C4-2B (cell line): ENCODE data around the gene PEX5L.

Source experiments
- H3K27ac ChIP-seq: fragments of 450-650 bp; 2 replicates; pipeline ENCODE4 v1.5.1; 2017
- ZFX ChIP-seq: fragments of 450-650 bp; IDR thresholded peaks from 2 replicates; pipeline ENCODE4 v1.6.1; 2017
- TF ChIP-seq, protein P1 (sequence below): fragments of 450-650 bp; conservative IDR thresholded peaks from 2 replicates; pipeline ENCODE4 v1.5.1; 2017; ENCODE audit warnings: mild to moderate bottlenecking

Gene PEX5L, protein sequence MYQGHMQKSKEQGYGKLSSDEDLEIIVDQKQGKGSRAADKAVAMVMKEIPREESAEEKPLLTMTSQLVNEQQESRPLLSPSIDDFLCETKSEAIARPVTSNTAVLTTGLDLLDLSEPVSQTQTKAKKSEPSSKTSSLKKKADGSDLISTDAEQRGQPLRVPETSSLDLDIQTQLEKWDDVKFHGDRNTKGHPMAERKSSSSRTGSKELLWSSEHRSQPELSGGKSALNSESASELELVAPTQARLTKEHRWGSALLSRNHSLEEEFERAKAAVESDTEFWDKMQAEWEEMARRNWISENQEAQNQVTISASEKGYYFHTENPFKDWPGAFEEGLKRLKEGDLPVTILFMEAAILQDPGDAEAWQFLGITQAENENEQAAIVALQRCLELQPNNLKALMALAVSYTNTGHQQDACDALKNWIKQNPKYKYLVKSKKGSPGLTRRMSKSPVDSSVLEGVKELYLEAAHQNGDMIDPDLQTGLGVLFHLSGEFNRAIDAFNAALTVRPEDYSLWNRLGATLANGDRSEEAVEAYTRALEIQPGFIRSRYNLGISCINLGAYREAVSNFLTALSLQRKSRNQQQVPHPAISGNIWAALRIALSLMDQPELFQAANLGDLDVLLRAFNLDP

DNA sequence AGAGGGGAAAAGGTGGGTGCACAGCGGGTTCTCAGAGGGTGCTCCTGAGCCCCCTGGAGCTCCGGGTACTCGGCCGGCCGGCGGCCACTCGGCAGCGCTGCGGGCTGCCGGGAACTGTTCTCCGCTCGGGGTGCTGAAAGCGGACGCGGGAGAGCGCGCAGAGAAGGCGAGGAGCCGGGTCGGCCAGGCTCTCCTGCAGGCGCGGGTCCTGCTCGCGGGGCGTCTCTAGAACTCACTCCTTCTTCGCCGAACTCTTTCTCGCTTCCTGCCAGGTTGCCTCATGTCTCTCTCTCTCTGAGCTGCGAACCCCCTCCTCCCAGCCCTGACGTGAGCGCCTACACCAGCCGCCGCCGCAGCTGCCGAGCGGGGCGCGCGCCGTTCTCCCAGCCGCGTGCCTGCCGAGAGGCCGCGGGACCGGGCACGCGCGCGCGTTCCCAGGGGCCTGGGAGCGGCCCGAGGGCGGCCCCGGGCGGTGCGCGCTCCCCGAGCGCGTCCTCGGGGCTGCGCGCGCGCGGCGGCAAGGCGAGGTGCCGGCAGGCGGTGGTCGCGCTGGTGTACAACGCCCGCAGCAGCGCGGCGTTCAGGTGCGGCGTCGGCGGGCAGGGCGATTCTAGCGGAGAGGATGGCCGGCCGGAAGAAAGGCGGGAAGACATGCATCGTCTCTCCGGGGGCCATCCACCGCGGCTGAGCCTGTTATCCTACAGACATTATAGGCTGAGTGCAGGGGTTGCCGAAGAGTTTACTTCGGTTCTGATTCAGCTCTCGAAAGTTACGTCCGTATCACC, at the start of gene PEX5L:
Gene PEX5L, minus strand, starts transcription at position 267 of the 785 bp plus-strand sequence. CDS start 338 bp downstream, outside the sequence.
- no peak for TF ChIP-seq ZFX
- TF ChIP-seq, protein P1, sequence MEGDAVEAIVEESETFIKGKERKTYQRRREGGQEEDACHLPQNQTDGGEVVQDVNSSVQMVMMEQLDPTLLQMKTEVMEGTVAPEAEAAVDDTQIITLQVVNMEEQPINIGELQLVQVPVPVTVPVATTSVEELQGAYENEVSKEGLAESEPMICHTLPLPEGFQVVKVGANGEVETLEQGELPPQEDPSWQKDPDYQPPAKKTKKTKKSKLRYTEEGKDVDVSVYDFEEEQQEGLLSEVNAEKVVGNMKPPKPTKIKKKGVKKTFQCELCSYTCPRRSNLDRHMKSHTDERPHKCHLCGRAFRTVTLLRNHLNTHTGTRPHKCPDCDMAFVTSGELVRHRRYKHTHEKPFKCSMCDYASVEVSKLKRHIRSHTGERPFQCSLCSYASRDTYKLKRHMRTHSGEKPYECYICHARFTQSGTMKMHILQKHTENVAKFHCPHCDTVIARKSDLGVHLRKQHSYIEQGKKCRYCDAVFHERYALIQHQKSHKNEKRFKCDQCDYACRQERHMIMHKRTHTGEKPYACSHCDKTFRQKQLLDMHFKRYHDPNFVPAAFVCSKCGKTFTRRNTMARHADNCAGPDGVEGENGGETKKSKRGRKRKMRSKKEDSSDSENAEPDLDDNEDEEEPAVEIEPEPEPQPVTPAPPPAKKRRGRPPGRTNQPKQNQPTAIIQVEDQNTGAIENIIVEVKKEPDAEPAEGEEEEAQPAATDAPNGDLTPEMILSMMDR = no peak
- no peak within 1 kb of the TSS for H3K27ac ChIP-seq

DNA sequence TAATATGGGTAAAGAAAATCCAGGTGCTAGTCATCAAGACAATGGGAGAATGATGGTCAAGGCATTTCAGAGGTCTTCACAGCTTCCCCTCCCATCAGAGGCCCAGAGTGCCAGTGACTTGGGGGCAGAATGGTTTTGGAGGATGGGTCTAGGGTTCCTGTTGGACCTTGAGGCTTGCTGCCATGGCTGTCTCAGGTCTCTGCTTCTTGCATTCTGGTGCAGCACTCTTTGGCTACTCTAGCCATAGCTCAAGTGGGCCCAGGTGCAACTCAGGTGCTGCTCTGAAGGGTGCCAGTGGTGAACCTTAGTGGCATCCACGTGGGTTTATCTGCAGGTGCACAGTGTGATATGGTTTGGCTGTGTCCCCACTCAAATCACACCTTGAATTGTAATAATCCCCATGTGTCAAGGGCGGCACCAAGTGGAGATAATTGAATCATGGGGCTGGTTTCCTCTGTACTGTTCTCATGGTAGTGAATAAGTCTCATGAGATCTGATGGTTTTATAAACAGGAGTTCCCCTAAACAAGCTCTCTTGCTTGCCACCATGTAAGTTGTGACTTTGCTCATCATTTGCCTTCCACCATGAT, 48.5 kb upstream of the PEX5L start:
- H3K27ac ChIP-seq = no peak overlapping the region
- TF ChIP-seq, protein P1 = peak; percentile 42
- TF ChIP-seq ZFX = no peak

DNA sequence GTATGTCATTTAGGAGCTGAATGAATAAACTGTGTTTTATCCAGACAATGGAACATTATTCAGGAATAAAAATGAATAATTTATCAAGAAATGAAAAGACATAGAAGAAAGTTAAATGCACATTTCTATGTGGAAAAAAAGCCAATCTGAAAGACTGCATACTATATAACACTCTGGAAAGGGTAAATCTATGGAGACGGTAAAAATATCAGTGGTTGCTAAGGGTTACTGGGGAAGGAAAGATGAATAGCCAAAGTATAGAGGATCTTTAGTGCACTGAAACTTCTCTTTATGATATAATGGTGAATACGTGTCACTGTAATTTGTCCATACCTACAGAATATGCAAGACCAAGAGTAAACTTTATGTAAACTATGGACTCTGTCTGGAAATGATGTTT, 46.0 kb upstream of the PEX5L start:
- H3K27ac ChIP-seq = no peak overlapping the region
- TF ChIP-seq, protein P1 = no peak
- TF ChIP-seq ZFX = no peak

DNA sequence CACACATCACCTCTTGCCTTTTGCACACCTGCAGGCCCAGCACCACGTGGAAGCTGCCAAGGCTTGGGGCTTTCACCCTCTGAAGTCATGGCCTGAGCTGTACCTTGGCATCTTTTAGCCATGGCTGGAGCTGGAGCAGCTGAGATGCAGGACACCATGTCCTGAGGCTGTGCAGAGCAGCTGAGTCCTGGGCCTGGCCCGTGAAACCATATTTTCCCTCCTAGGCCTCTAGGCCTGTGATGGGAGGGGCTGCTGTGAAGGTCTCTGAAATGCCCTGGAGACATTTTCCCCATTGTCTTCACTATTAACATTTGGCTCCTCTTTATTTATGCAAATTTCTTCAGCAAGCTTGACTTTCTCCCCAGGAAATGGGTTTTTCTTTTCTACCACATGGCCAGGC, 41.9 kb upstream of the PEX5L start:
- TF ChIP-seq, protein P1 = no peak
- no peak for TF ChIP-seq ZFX
- H3K27ac ChIP-seq = no peak overlapping the region

DNA sequence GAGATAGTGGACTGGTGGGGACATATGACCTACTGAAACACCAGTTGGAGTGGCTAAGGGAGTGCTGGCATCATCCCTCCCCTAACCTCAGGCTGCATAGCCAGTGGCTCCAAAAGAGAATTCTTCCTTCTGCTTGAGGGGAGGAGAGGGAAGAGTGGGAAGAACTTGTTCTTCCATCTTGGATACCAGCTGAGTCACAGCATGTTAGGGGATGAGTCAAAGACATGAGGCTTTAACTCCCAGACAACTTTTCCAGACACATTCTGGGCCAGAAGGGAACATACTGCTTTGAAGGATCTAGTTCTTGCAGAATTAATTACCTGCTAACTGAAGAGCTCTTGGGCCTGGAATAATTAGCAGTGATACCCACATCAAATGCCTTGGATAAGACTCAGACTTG, 36.8 kb upstream of the PEX5L start:
- TF ChIP-seq, protein P1 = no peak
- no peak for TF ChIP-seq ZFX
- no peak overlapping the region for H3K27ac ChIP-seq

DNA sequence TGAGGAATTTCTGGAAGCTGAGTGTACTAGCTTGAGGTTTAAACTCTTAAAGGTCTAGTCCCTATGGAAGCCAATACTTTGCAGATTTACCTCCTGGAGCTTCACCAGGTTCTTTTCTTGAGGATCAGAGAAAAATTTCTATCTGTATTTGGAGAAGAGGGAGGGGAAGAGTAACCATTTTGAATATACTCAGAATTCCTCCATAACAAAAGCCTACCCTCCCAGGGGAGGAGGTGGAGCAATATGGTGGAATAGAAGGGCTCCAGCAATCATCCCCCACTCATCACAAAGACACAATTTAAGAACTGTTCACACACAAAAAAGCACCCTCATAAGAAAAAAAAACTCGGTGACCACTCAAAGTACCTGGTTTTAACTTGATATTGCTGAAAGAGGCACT, 36.0 kb upstream of the PEX5L start:
- TF ChIP-seq, protein P1 = no peak
- TF ChIP-seq ZFX = no peak
- no peak overlapping the region for H3K27ac ChIP-seq
